EL (cell line): ENCODE data around the gene CCDC88A.
A peak's percentile ranks its signal among the peaks of the same experiment; 100 is the strongest.
"Not testable (repeated sequence)": the region's sequence is repeated elsewhere in the genome, so short reads cannot be mapped to it uniquely, and the experiment has no call there.

Source experiments
- DNase-seq: peaks from one replicate; pipeline ENCODE4 v3.0.0-alpha.2; 2016

Gene CCDC88A

GRCh38 chr2:55282110-55282917 is 137.3 kb downstream of the CCDC88A start:
- peak; percentile 86 for DNase-seq

- DNase-seq = not testable (repeated sequence)
Observed at GRCh38 chr2:55280851-55281546, 138.7 kb downstream of the CCDC88A start.

- not testable (repeated sequence) for DNase-seq
Observed at GRCh38 chr2:55279859-55280424, 139.7 kb downstream of the CCDC88A start.

GRCh38 chr2:55279214-55279835 is 140.3 kb downstream of the CCDC88A start:
- DNase-seq = not testable (repeated sequence)

- DNase-seq = no peak
Observed at GRCh38 chr2:55277310-55277709, 142.3 kb downstream of the CCDC88A start.

DNA sequence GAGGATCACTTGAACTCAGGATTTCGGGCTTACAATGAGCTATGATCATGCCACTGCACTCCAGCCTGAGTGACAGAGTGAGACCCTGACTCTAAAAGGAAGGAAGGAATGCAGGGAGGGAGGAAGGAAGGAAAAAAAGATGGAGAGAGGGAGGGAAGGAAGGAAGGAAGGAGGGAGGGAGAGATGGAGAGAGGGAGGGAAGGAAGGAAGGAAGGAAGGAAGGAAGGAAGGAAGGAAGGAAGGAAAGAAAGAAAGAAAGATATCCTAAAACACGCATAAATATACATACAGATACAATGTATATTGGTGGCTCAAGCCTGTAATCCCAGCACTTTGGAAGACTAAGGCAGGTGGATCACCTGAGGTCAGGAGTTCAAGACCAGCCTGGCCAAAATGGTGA is 145.3 kb downstream of the CCDC88A start:
- DNase-seq = not testable (repeated sequence)

GRCh38 chr2:55269645-55269990 is 150.0 kb downstream of the CCDC88A start:
- peak; percentile 4 for DNase-seq

DNA sequence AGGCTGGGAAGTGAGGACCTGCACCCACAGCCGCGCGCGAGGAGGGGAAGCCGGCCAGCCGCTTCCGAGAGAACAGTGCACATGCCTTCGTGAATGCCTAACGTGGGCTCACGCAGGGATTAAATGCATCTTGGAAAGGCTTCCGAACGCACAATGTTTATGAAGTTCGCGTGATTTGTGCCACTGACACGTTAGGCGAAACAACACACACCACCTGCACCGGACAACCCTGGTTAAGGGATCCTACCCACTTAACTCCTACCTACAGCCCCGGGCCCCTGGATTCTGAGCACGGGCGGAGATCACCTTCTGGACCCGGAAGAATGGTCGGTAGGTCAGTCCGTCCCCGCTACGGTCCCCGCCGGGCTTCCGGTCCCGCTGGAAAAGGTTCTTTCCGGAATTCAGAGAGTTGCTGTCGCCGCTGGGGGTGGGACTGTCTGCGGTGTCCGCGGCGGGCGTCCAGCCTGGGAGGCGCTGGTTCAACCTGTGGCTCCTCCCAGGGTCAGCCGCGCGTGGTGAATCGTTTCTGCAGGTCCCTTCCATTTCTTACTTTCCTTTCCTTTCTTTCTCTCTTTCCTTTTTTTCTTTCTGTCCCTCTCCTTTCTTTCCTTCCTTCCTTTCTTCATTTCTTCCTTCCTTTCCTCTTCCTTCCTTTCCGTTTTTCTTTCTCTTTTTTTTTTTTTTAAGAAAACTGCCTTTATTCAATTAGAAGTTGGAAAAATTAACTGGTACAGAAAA is 150.6 kb downstream of the CCDC88A start, which contains the start of gene MTIF2:
MTIF2 (minus strand) TSS at position 325 of the 738 bp plus-strand sequence. CDS start 5,373 bp downstream, outside the sequence.
- DNase-seq = peak; percentile 95

DNA sequence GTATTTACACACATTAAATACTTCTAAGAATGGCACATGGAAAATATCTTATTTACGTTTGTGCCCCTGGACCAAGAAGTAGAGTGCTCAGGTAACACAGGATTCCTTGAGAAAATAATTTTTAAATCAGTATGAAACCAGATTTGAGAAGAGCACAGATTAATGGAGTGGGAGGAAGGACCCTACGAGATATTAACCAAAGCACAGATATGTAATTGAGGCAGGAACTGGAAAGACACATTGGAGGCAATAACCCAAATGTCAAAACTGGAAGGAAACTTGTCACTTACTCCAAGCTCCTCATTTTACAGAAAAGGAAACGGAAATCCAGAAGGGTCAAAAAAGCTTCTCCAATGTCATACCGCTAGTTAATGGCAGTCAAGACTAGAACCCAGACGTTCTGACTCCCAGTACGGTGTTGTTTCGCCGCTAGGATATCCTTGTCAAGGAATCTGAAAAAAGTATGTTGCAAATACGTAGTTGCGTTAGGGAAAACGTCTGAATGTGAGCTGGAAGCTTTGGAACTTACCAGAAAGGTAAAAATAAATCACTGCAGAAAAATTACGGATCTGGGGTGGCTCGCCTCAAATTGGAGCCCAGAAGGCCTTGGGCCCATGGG is 151.3 kb downstream of the CCDC88A start:
- DNase-seq = no peak

DNA sequence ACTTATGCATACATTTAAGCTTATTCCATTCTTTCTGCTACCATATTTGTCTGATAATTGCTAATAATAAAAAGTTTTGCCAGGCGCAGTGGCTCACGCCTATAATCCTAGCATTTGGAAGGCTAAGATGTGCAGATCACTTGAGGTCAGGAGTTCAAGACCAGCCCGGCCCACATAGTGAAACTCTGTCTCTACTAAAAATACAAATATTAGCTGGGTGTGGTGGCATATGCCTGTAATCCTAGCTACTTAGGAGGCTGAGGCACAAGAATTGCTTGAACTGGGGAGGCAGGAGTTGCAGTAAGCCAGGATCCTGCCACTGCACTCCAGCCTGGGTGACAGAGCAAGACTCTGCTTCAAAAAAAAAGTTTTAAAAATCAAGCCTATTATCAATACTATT is 160.1 kb downstream of the CCDC88A start:
- not testable (repeated sequence) for DNase-seq

DNA sequence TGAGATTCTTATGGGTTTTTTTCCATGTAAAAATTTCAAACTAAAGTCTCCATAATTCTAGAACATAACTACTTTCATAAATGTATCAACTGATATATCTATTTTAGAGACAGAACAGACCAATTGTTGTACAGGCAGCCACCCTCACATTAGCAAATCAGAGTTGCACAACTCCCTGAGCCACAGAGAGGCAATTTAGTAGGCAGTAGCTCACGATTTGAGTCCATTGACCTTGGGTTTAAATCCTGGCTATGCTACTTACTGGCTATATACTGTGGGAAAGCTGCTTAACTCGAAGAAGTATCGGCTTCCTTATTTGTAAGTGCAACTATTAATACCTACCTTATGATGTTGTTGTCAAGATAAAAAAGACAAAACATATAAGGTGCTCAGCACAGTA is 166.8 kb downstream of the CCDC88A start:
- no peak for DNase-seq

GRCh38 chr2:55247025-55247424 is 172.6 kb downstream of the CCDC88A start:
- no peak for DNase-seq

GRCh38 chr2:55245411-55245810 is 174.2 kb downstream of the CCDC88A start:
- DNase-seq = no peak

DNA sequence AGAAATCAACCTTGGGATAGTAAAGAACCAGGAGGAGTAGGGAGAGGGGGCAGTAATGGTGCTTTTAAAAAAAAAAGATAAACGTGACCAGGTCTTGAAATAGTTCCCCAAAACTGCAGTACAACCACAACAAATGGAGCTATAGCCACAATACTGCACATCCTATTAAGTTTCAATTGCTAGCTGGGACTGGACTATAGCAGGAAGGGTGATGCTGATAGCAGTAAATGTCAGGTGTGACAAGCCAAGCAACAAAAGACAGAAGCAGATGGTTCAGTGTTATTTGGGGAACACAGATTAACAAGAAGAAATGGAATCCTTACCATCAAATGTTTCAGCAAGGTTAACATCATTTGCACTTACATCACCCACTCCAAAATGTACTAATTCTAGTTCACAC is 177.0 kb downstream of the CCDC88A start:
- no peak for DNase-seq

GRCh38 chr2:55241582-55241981 is 178.1 kb downstream of the CCDC88A start:
- DNase-seq = not testable (repeated sequence)

DNA sequence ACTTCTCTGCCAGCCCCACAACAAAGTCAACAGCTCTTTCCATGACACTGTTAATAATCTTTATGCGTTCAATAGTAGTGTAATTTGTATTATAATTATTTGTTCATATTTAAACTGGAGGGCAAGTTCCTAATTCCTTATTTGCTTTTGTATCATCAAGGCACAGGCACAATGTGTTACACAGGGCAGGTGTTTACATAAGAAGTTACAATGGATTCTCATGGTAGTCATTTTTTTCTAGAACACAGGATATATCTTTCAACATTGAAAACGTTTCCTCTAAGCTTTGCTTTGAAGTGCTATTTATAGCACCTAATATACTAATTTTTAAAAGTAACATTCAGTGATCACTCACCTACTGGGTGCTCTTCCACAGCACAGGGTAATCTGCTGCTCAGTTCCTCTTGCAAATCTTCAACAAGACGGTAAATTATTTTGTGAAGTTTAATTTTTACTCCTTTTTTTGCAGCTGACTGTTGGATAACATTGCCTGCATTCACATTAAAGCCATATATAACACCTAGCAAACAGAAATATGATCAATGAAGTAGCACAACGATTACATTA is 179.9 kb downstream of the CCDC88A start:
- DNase-seq = no peak
